ENCODE results near the gene MCUB.
"Not testable (repeated sequence)": the region's sequence is repeated elsewhere in the genome, so short reads cannot be mapped to it uniquely, and the experiment has no call there.

MCUB gene

DNA sequence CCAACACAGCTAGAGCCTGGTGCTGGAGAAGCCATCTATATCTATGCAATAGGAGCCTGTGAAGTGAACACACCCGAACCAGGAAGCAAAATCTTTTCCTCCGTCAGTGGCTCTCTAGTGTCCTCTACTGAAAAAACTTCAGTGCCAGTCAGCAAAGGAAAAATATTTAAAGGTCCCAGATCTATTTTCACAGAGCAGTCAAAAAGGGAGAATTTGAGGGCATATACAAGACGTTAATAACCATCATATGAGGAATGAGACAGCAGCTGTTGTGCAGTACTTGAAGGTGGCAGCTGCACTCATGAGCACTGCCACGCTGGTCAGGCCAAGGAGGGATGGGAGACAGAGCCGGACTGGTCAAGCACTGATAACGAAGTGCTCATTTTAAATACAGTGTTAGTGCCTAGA is 14.4 kb downstream of the MCUB start:
- H3K4me3 ChIP-seq (ENCODE audit: low read depth, low read length): no peak overlapping the region
- H3K36me3 ChIP-seq (replicated peaks): no peaks in the 10 kb centered on the region
- H3K27me3 ChIP-seq (replicated peaks): no peaks in the 10 kb centered on the region
- in situ Hi-C loops (cut with HindIII; ENCODE audit: low pct_ligation_motif_present, low sequenced_read_pairs): no loop called here
- no peak overlapping the region for H3K27ac ChIP-seq
- TF ChIP-seq, protein P1, sequence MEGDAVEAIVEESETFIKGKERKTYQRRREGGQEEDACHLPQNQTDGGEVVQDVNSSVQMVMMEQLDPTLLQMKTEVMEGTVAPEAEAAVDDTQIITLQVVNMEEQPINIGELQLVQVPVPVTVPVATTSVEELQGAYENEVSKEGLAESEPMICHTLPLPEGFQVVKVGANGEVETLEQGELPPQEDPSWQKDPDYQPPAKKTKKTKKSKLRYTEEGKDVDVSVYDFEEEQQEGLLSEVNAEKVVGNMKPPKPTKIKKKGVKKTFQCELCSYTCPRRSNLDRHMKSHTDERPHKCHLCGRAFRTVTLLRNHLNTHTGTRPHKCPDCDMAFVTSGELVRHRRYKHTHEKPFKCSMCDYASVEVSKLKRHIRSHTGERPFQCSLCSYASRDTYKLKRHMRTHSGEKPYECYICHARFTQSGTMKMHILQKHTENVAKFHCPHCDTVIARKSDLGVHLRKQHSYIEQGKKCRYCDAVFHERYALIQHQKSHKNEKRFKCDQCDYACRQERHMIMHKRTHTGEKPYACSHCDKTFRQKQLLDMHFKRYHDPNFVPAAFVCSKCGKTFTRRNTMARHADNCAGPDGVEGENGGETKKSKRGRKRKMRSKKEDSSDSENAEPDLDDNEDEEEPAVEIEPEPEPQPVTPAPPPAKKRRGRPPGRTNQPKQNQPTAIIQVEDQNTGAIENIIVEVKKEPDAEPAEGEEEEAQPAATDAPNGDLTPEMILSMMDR (IDR thresholded peaks at IDR 0.05; ENCODE audit: low read depth, low read length, missing control alignments): peak; percentile 28
- no peak for DNase-seq

GRCh38 chr4:109574931-109575804 is 15.1 kb downstream of the MCUB start:
- H3K4me3 ChIP-seq (ENCODE audit: low read depth, low read length): no peak overlapping the region
- DNase-seq: no peak
- in situ Hi-C loops (cut with HindIII; ENCODE audit: low pct_ligation_motif_present, low sequenced_read_pairs): no loop called here
- TF ChIP-seq, protein P1 (IDR thresholded peaks at IDR 0.05; ENCODE audit: low read depth, low read length, missing control alignments): no peak
- no peaks in the 10 kb centered on the region for H3K36me3 ChIP-seq (replicated peaks)
- no peak overlapping the region for H3K27ac ChIP-seq
- H3K27me3 ChIP-seq (replicated peaks): no peaks in the 10 kb centered on the region

- Histone ChIP-seq H3K36me3 (replicated peaks) (no peaks in the 10 kb centered on the region), H3K4me3 (ENCODE audit: low read depth, low read length) (no peak overlapping the region), H3K27me3 (replicated peaks) (no peaks in the 10 kb centered on the region), H3K27ac (no peak overlapping the region)
- no peak for DNase-seq
- in situ Hi-C loops (cut with HindIII; ENCODE audit: low pct_ligation_motif_present, low sequenced_read_pairs): no loop called here
- TF ChIP-seq, protein P1 (IDR thresholded peaks at IDR 0.05; ENCODE audit: low read depth, low read length, missing control alignments): no peak
Observed at GRCh38 chr4:109576462-109576861, 16.4 kb downstream of the MCUB start.

GRCh38 chr4:109578846-109579245 is 18.8 kb downstream of the MCUB start:
- DNase-seq: no peak
- Histone ChIP-seq H3K4me3 (ENCODE audit: low read depth, low read length) (no peak overlapping the region), H3K36me3 (replicated peaks) (no peaks in the 10 kb centered on the region), H3K27ac (no peak overlapping the region), H3K27me3 (replicated peaks) (no peaks in the 10 kb centered on the region)
- TF ChIP-seq, protein P1 (IDR thresholded peaks at IDR 0.05; ENCODE audit: low read depth, low read length, missing control alignments): no peak
- in situ Hi-C loops (cut with HindIII; ENCODE audit: low pct_ligation_motif_present, low sequenced_read_pairs): no loop called here

DNA sequence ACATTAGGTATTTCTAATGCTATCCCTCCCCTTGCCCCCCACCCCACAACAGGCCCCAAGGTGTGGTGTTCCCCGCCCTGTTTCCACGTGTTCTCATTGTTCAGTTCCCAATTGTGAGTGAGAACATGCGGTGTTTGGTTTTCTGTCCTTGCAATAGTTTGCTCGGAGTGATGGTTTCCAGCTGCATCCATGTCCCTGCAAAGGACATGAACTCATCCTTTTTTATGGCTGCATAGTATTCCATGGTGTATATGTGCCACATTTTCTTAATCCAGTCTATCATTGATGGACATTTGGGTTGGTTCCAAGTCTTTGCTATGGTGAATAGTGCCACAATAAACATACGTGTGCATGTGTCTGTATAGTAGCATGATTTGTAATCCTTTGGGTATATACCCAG is 20.0 kb downstream of the MCUB start:
- DNase-seq; H3K36me3 ChIP-seq (replicated peaks); H3K4me3 ChIP-seq (ENCODE audit: low read depth, low read length); in situ Hi-C loops (cut with HindIII; ENCODE audit: low pct_ligation_motif_present, low sequenced_read_pairs); H3K27ac ChIP-seq; H3K27me3 ChIP-seq (replicated peaks): not testable (repeated sequence)

GRCh38 chr4:109588176-109588575 is 28.1 kb downstream of the MCUB start:
- in situ Hi-C loops (cut with HindIII; ENCODE audit: low pct_ligation_motif_present, low sequenced_read_pairs): no loop called here
- Histone ChIP-seq H3K27ac (no peak overlapping the region), H3K36me3 (replicated peaks) (no peaks in the 10 kb centered on the region), H3K27me3 (replicated peaks) (no peaks in the 10 kb centered on the region), H3K4me3 (ENCODE audit: low read depth, low read length) (no peak overlapping the region)
- TF ChIP-seq, protein P1 (IDR thresholded peaks at IDR 0.05; ENCODE audit: low read depth, low read length, missing control alignments): no peak
- DNase-seq: no peak

All from brain microvascular endothelial cell (primary cell).